ENCODE results near the gene ZNF248.
"Not testable (repeated sequence)": the region's sequence is repeated elsewhere in the genome, so short reads cannot be mapped to it uniquely, and the experiment has no call there.

ZNF248 gene
- 28.7 to 33.1 reads per million in 2 donors for total RNA-seq

DNA sequence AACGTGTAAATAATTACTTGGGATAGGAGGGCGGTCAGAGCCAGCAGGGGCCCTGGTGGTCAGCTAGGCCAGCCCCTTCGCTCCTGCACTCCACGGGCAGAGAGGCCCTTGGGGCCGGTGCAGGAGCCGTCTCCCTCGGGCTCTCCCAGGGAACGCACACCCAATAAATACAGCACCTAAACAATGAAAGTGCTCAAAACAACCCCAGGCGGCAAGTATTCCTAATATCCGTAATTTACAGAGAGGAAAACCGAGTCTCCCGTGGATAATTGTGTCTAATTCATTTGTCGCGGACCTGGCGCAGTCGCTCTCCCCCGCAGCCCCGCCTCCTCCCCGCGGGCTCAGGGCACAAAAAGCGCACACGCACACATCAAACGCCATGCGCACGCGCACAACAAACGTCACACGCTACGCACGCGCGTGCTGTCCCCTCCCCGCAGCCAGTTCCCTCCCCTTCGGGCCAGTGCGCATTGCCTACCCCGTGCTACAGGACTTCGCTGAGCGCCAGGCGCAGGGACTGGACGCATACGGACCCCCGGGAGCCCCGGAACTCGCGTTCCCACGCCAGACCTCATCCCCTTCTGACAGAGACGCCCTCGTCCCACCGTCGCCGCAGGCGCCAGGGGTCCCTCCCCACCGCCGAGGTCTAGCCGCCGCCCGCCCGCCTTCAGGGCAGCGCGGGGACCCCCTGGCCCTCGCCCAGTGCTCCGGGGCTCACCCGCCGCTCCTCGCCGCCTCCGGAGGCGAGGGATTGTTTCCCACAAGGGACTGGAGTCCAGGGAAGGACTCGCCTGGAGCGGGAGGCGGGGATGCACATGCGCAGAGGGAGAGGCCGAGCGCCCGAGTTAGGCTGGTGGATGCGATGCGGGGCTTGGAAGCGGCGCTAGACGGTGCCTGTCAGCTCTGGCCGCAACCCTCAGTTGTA is at the start of gene ZNF248:
ZNF248 (minus strand) TSS at position 324 of the 925 bp plus-strand sequence. CDS start 1,300 bp downstream, outside the sequence.
- DNase-seq = peak; percentile 85

DNA sequence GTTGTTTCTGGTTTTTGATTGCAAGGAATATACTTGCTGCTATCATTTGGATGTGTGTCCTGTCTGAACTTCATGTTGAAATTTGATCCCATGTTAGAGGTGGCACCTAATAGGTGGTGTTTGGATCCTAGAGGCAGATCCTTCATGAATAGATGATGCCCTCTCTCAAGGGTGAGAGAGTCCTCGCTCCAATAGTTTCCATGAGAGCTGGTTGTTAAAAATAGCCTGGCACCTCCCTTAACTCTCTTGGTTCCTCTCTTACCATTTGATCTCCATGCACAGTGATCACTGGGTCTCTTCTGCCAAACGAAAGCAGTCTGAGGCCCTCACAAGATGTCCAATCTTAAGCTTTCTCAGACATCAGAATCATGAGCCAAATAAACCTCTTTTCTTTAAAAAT is 49.0 kb upstream of the ZNF248 start:
- no peak for DNase-seq

DNA sequence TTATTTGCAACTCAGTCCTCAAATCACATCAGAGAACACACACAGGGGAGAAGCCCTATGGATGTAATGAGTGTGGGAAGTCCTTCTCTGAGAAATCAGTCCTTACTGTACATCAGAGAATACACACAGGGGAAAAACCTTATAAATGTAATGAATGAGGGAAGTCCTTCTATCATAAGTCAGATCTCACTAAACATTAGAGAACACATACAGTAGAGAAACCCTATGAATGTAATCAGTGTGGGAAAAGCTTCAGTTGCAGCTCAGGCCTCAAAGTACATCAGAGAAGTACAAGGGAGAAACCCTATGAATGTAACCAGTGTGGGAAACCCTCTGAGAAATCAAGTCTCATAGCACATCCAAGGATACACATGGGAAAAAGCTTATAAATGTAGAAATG is 39.0 kb upstream of the ZNF248 start:
- no peak for DNase-seq

DNA sequence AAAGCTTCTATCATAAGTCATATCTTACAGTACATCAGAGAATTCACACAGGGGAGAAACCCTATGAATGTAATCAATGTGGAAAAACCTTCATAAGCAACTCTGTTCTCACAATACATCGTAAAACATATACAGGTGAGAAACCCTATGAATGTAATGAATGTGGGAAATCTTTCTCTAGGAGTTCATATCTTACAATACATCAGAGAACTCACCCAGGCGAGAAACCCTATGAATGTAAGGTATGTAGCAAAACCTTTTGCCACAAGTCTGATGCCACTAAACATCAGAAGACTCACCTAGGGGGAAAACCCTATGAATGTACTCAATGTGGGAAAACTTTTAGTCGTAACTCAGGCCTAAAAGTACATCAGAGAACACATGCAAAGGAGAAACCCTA is 38.3 kb upstream of the ZNF248 start:
- DNase-seq = no peak

DNA sequence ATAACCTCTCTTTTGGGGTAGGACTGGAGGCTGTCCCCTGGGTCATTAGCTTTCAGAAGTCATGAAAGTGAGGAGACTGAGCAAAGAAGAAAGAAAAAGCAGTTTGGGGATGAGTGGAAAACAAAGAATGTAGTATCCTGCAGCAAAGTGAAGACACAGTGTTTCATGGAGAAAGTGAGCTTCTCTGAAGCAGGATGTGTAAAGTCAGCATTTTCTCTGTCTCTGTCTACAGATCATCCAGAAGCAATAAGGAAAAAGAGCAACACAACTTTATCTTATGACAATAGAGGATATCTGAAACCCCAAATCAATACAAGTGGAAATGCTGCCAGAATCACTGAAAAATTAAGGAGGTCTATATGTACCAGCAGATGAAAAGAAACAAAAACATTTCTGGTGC is 28.4 kb upstream of the ZNF248 start:
- DNase-seq = no peak

DNA sequence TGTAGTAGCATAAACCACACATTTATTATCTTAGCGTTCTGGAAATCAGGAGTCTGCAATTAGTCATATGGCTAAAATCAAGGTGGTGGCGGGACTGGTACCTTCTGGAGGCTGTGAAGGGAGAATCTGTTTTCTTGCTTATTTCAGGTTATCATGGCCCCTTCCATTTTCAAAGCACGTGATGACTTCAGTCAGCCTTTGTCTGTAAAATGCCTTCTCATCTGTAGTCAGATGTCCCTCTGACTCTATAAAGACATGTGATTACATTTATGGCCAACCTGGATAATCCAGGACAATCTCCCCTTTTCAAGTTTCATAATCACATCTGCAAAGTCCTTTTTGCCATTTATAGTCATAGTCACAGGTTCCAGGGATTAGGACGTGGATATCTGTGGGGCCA is 15.5 kb upstream of the ZNF248 start:
- no peak for DNase-seq

DNA sequence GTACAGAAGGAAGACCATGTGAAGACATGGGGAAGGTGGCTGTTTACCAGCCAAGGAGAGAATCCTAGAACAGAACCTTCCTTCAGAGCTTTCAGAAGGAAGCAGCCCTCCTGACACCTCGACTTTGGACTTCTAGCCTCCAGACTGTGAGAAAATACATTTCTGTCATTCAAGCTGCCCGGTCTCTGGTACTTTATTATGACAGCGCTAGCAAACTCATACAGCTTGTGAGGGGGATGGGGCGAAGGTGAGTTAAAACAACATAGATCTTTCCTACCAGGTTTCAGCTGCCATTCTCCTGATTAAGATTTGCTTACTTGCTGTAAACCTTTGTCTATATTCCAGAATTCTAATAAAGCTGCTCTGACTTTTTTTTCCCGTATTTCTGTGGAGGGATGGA is 14.9 kb upstream of the ZNF248 start:
- no peak for DNase-seq

DNA sequence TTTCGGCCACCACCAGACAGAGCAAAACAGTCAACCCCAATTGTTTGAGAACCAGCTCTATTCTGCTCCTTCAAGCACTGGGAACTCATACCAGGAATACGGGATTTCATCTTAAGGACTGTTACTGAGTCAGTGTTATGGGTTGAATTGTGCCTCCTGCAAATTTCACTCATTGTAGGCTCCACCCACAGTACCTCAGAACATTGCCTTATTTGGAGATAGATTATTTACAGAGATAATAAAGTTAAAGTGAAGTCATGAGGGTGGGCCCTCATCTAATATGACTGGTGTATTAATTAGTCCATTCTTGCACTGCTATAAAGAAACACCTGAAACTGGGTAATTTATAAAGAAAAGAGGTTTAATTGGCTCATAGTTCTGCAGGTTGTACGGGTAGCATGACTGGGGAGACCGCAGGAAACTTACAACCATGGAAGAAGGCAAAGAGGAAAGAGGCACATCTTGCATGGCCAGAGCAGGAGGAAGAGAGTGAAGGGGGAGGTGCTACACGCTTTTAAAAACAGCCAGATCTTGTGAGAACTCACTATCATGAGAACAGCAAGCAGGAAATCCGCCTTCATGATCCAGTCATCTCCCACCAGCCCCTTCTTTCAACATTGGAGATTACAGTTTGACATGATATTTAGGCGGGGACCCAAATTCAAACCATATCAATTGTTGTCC is 14.3 kb upstream of the ZNF248 start:
- DNase-seq = no peak

DNA sequence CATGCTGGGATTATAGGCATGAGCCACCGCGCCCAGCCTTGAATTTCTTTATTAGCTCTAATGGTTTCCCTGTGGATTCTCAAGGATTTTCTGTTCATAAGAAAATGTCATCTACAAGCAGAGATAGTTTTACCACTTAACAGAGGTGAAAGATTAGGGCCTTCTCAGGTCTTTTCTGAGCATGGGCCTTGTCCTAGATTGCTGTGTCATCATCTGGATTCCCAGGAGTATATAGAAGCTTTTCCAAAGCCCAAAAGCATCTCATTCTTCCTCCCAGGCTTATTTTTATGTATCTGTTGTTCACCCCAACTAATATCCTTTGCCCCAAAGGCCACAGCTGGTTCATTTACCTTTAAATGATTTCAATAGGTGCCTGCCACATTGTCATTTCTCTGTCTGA is 13.7 kb upstream of the ZNF248 start:
- DNase-seq = no peak

DNA sequence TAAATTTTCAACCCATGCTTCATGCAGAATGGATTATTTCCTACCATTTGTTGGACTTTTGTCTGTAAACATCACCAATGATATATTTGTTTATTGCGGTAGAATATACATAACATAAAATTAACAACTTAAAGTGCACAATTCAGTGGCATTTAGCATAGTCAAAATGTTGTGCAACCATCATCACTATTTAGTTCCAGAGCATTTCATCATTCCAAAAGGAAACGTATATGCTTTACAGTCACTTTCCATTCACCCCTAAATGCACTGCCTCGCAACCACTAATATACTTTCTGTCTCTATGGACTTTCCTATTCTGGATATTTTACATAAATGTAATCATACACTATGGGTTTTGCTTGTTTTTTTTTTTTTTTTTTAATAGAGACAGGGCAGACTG is 11.4 kb upstream of the ZNF248 start:
- no peak for DNase-seq

DNA sequence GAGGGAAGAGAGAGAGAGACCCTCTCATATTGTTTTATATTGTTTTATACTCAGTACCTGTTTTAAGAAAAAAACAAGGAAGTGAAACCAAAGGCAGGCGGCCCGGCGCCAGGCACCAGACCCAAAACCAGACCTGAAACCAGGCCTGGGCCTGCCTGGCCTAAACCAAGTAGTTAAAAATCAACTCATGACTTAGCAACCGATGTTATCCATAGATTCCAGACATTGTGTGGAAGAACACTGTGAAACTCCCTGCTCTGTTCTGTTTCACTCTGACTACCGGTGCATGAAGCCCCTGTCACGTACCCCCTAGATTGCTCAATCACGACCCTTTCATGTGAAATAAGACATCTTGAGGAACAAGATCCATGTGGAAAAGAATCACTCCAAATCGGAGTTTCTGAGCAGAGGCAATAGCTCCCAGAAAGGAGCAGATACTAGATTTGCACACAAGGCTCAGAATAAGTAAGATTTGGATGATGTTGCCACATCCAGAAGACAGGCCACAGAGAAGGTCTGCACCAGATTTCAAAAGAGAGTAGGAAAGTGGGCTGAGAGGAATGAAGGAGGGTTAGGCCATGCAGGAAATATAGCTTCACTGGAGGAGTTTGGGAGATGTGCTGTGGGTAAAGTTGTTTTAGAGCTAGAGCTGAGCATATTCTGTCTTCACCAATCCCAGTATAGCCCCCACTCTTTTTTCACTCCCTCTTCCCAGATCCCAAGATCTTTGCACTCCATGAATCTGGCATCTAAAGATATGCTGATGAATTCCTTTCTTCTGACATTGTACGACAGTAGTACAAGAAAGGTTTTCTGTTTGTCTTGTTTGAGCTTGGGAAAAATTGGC is 8.8 kb upstream of the ZNF248 start:
- DNase-seq = no peak

DNA sequence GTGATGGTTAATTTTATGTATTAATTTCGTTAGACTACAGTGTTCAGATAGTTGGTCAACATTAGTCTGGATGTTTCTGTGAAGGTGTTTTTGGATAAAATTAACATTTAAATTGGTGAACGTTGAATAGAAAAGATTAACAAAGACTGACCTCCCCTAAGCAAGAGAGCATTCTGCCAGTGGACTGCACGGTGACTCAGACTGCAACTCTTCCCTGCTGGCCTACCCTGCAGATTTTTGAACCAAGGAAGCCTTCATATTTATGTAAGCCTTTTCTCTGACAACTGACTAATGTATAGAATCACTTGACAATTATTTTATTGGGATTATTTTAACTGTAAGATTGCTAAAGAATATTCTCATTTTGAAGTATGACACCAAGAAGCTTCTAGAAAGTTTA is 7.9 kb upstream of the ZNF248 start:
- no peak for DNase-seq

DNA sequence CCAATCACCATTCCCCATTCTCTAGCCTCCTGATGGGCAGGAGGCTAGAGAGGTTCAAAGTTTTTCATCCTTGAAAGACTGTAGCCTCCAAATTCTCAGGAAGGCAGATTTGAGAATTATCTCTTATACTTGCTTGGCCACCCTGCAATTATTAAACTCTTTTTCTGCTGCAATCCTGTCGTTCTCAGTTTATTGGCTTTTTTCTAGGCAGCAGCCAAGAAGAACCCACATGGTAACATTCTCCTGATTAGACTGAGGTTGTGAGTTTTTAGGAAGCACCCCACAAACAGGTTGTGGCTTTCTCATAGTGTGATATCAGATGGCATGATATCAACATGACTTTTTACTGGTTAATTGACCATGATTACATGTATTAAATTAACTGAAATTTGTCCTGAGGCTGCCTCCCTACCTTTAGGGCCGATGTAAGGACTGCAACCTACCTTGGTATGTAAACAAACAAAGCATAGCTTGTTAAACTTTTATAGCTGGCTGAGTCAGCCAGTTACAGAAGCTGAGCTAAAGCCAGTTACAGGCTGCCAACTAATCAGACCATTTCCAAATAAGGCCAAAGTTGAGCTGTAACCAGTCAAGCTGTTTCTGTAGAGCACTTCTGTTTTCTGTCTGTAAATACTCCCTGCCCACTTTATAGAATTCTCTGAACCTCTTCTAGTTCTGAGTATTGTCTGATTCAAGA is 3.2 kb upstream of the ZNF248 start:
- DNase-seq = no peak

DNA sequence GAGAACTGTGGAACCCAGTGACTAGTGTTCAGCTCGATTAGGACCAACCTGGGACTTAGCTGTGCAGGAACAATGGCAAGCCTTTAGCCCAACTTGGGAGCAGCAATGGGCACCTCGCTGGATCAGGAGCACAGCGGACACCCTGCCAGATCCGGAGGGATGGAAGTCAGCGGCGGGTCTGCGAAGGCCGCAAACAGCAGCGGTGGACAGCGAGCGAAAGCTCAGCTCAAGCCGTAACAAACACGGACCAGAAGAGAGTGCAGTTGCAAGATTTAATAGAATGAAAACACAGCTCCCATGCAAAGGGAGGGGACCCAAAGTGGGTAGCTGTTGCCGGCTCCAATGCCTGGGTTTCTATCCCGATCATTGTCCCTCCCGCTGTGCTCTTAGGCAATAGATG is 1.9 kb upstream of the ZNF248 start:
- not testable (repeated sequence) for DNase-seq

DNA sequence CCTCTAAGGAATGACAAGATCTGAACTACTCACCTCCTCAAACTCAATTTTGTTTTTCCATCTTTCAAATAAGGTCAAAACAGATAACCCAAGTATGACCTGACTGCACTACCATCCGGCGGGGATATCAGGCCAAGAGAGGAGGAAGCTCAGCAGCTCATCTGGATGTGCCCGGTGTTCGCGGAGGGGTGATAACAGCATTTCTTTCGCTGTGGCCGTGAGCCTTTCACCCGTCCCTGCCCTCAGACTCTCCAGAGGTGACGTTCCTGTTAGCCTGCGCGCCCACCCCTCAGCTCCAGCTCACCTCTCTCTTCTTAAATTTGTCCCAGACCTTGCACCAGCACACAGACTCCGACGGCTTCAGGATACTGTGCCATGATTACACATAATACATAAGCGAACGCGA is 526 bp downstream of the ZNF248 start:
- DNase-seq = no peak

DNA sequence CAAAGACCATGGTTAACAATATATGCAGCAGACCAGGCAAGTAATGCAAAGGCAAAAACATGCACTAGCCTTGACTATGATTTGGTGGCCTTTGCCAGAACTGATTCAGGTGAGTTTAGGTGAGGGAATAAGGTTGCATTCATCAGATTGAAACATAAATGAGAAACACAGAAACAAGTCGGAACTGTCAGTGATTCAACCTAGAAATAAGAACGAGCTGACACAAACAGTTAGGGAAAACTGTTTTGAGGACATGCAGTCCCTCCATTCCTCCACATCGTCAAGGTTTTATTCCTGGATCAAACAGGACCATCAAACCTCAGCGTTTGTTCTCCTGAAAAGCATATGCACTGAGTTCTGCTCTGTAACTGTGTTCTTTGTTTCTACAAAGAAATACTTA is 1.8 kb downstream of the ZNF248 start:
- no peak for DNase-seq

DNA sequence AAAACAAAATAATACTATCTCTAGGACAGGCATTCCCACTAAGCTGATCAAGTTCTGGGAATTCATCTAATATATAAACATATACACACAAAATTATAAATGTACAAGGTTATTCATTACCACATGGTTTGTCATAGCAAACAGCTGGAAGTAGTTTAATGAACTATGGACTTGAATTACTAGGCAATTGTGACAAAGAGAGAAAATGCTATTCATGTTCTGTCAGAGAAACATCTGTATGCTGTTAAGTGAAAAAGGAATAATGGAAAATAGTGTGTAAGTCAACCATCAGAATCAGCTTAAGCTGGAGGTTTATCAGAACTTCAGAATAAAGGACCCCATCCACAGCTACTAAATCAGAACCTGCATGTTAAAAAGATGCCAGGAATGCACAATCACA is 2.8 kb downstream of the ZNF248 start:
- DNase-seq = no peak

DNA sequence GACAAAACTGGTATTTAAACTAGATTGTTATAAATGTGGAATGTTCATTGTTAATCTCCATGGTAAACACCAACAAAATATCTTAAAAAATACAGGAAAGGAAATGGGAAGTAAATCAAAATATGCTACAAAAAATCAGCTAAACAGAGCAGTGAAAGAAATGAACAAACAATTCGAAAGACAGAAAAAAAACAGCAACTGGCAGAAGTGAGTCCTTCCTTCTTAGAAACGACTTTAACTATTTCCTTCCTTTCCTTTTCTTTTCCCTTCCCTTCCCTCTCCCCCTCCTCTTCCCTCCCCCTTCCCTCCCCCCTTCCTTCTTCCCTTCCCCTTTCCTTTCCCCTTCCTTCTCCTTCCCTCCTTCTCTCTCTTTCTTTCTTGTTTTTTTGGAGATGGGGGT is 12.8 kb downstream of the ZNF248 start:
- no peak for DNase-seq

DNA sequence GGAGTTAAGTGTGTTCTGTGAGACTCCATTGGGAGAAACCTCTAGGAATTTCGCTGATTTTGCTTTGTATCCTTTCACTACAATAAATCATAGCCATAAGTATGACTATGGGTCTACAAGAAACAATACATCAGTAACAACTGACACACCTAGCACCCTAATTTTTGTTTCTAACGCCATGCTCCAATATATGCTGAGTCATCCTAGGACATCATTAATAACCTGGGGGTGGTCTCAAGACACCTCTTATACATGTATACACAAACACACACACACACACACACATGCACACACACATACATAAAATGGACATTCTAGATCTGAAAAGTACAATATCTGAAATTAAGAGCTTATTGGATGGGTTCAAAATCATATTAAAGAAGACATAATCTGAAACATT is 18.2 kb downstream of the ZNF248 start:
- DNase-seq = no peak

DNA sequence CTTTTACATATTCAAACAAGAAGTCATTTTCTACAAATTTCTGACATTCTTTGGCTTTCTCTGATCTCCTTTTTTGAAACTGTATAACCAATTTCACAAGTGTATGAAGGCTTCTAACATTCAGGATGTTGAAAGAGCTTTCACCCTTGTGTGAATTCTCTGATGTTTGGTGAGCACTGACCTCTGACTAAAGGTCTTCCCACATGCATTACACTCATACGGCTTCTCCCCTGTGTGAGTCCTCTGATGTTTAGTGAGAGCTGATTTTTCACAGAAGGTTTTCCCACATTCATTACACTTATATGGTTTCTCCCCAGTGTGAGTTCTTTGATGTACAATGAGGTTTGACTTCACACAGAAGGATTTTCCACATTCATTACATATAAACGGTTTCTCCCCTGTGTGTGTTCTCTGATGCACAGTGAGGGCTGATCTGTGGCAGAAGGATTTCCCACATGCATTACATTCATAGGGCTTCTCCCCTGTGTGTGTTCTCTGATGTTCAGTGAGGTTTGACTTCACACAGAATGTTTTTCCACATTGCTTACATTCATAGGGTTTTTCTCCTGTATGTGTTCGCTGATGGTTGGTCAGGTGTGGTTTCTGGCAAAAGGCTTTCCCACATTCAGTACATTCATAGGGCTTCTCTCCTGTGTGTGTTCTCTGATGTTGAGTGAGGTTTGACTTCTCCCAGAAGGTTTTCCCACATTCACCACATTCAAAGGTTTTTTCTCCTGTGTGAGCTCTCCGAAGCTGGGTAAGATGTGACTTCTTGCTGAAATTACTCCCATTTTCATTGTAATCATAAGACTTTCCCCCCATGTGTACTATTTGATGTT is 25.7 kb downstream of the ZNF248 start:
- no peak for DNase-seq

DNA sequence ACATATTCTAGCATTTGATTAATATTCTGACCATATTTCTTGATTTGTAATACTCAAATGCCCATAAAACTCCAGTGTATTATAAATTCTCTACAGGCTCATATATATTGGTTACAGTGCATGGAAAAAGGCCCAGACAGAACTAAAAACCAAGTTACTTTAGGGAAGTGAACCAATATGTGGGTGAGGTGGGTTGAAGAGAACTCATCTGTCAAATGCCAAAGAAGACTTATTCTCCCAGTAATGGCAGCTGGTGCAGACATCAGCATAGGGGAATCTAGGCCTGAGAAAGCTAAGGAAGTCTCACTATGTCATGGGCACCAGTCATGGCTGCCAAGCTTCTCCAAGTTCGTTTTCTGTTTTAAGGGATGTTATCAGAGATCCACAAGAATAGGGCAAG is 30.6 kb downstream of the ZNF248 start:
- DNase-seq = no peak

DNA sequence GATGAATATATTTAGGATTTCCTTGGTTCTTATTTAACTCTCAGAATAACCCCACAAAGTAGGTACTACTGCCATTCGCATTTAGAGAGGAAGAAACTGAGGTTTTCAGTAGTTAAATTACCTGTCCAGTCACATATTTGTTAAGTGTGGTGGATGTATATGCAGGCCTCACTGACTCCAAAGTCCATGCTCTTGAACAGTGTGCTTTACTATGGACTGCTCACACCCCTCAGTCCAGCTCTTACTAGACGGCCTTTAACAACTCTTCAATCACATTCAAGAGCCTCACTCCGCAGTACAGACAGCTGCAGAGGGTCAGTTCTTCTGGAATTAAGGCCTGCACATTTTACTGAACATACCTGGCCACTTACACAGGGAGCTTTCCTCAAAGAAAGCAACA is 36.2 kb downstream of the ZNF248 start:
- DNase-seq = no peak

All from activated gamma-delta T cell (primary cell).